H1 (cell line): ENCODE data around the gene HTR4. TPM values are rescaled to one million over a fixed set of nuclear protein-coding genes. Genes with fewer than 3 reads are reported as not detected.

ENCODE experiments used
- CTCF ChIA-PET: fragments of 300-600 bp; sonication (Branson Sonifier 250); formaldehyde crosslinking; loops from one replicate; lab custom pipeline; 2021; ENCODE audit not compliant: partially characterized antibody; lab: Charles Lee
- POLR2A ChIA-PET: fragments of 300-600 bp; sonication (Branson Sonifier 250); formaldehyde crosslinking; loops from one replicate; lab custom pipeline; 2021; ENCODE audit warnings: inconsistent platforms; ENCODE audit not compliant: partially characterized antibody; lab: Charles Lee
- DNase-seq, 2 experiments: peaks; one replicate each; pipeline versions ENCODE4 v3.0.0 to v3.0.0-alpha.2; 2010 to 2022; ENCODE audit warnings: low spot score in 2 of 2, low read depth in 1 of 2, mixed read lengths in 1 of 2
- FAIRE-seq: peaks from 2 replicates; lab custom pipeline; 2011; peaks lifted over from hg19 to GRCh38; lab: Jason Lieb, UNC
- H2AFZ ChIP-seq: 2 replicates; pipeline ENCODE4 v1.8.1; 2012; ENCODE audit warnings: low read length, inconsistent platforms
- H2AK5ac ChIP-seq: 2 replicates; pipeline ENCODE4 v1.6.1; 2013; ENCODE audit warnings: low read depth, low read length
- H2BK120ac ChIP-seq: replicated peaks from 2 replicates; pipeline ENCODE3; 2013; ENCODE audit warnings: low read depth, low read length, inconsistent platforms
- H2BK12ac ChIP-seq: 2 replicates; pipeline ENCODE4 v1.6.1; 2013; ENCODE audit warnings: low read depth, low read length
- H2BK15ac ChIP-seq: 2 replicates; pipeline ENCODE4 v1.6.1; 2013; ENCODE audit warnings: low read length
- H2BK20ac ChIP-seq: 2 replicates; pipeline ENCODE4 v1.6.1; 2013; ENCODE audit warnings: low read length
- H2BK5ac ChIP-seq: 2 replicates; pipeline ENCODE4 v1.6.1; 2013; ENCODE audit warnings: low read depth, low read length
- H3K14ac ChIP-seq: 2 replicates; pipeline ENCODE4 v1.6.1; 2013; ENCODE audit warnings: inconsistent platforms; ENCODE audit not compliant: insufficient read length
- H3K18ac ChIP-seq: 2 replicates; pipeline ENCODE4 v1.6.1; 2013; ENCODE audit warnings: low read length; ENCODE audit errors: extremely low read depth
- H3K23ac ChIP-seq: 2 replicates; pipeline ENCODE4 v1.6.1; 2013; ENCODE audit warnings: inconsistent platforms; ENCODE audit not compliant: insufficient read length
- H3K23me2 ChIP-seq: 2 replicates; pipeline ENCODE4 v1.6.1; 2013; ENCODE audit warnings: low read depth, low read length
- H3K27ac ChIP-seq: 2 replicates; pipeline ENCODE4 v1.6.1; 2011; ENCODE audit warnings: low read depth, low read length, inconsistent platforms
- H3K27me3 ChIP-seq, 4 experiments: replicated peaks in 1 of 4; 1 replicate in 1 of 4; 2 replicates in 3 of 4; pipeline versions ENCODE4 v1.6.1 to v1.8.1; 2011 to 2013; ENCODE audit warnings: low read length in 3 of 4, mild to moderate bottlenecking in 3 of 4, inconsistent platforms in 2 of 4, mixed read lengths in 2 of 4, moderate library complexity in 1 of 4; ENCODE audit not compliant: control insufficient read depth in 3 of 4, insufficient read depth in 3 of 4; ENCODE audit errors: extremely low read depth in 1 of 4
- H3K36me3 ChIP-seq, 4 experiments: 2 replicates each; pipeline versions ENCODE4 v1.6.1 to v1.8.1; 2011 to 2013; ENCODE audit warnings: mild to moderate bottlenecking in 4 of 4, low read length in 3 of 4, moderate library complexity in 2 of 4, control low read depth in 1 of 4, inconsistent platforms in 1 of 4; ENCODE audit not compliant: insufficient read depth in 4 of 4, control insufficient read depth in 2 of 4
- H3K4ac ChIP-seq: replicated peaks from 2 replicates; pipeline ENCODE3; 2013; ENCODE audit warnings: low read length, low read depth, mixed read lengths, inconsistent platforms; ENCODE audit not compliant: insufficient read length
- H3K4me1 ChIP-seq, 4 experiments: replicated peaks in 1 of 4; 1 replicate in 1 of 4; 2 replicates in 3 of 4; pipeline versions ENCODE4 v1.6.1 to v1.8.1; 2011 to 2013; ENCODE audit warnings: low read length in 3 of 4, inconsistent platforms in 2 of 4, mixed read lengths in 1 of 4; ENCODE audit not compliant: insufficient read depth in 4 of 4, control insufficient read depth in 3 of 4
- H3K4me2 ChIP-seq, 2 experiments: 2 replicates each; pipeline versions ENCODE4 v1.6.1 to v1.8.1; 2011 to 2013; ENCODE audit warnings: low read depth in 2 of 2, low read length in 2 of 2, control low read depth in 1 of 2, inconsistent platforms in 1 of 2, mild to moderate bottlenecking in 1 of 2; ENCODE audit not compliant: insufficient read depth in 1 of 2
- H3K4me3 ChIP-seq, 4 experiments: fragments of 200-600, 300-600 bp in 1 of 4; sonication (generic), shearing (Covaris generic), sonication (Bioruptor Twin) in 1 of 4; 2 replicates each; pipeline versions ENCODE4 v1.5.1 to v1.8.1; 2011 to 2016; ENCODE audit warnings: low read length in 4 of 4, low read depth in 3 of 4, control low read depth in 2 of 4, inconsistent platforms in 2 of 4, mild to moderate bottlenecking in 2 of 4, mixed read lengths in 1 of 4, moderate library complexity in 1 of 4; ENCODE audit not compliant: insufficient read depth in 2 of 4; ENCODE audit errors: extremely low read depth in 1 of 4
- H3K56ac ChIP-seq: replicated peaks from 2 replicates; pipeline ENCODE3; 2013; ENCODE audit warnings: low read depth, mild to moderate bottlenecking, mixed read lengths, low read length, inconsistent platforms; ENCODE audit not compliant: insufficient read length
- H3K79me1 ChIP-seq: 2 replicates; pipeline ENCODE4 v1.6.1; 2013; ENCODE audit warnings: low read depth, low read length, control low read depth
- H3K79me2 ChIP-seq, 2 experiments: 2 replicates each; pipeline versions ENCODE4 v1.6.1 to v1.8.1; 2012 to 2013; ENCODE audit warnings: low read length in 2 of 2, mild to moderate bottlenecking in 2 of 2, inconsistent platforms in 1 of 2; ENCODE audit not compliant: insufficient read depth in 2 of 2, control insufficient read depth in 1 of 2
- H3K9ac ChIP-seq, 4 experiments: replicated peaks in 1 of 4; 1 replicate in 1 of 4; 2 replicates in 3 of 4; pipeline versions ENCODE4 v1.6.1 to v1.8.1; 2011 to 2013; ENCODE audit warnings: low read depth in 3 of 4, low read length in 3 of 4, control low read depth in 2 of 4, mild to moderate bottlenecking in 2 of 4, moderate library complexity in 2 of 4, inconsistent platforms in 1 of 4; ENCODE audit errors: extremely low read depth in 1 of 4
- H3K9me3 ChIP-seq, 2 experiments: 2 replicates each; pipeline versions ENCODE4 v1.6.1 to v1.8.1; 2012 to 2013; ENCODE audit warnings: mild to moderate bottlenecking in 2 of 2, moderate library complexity in 2 of 2, control low read depth in 1 of 2, inconsistent platforms in 1 of 2, low read depth in 1 of 2, low read length in 1 of 2, mixed read lengths in 1 of 2; ENCODE audit not compliant: insufficient read depth in 2 of 2
- H4K20me1 ChIP-seq, 2 experiments: replicated peaks in 1 of 2; 2 replicates each; pipeline versions ENCODE3 to v1.8.1; 2011 to 2013; ENCODE audit warnings: inconsistent platforms in 2 of 2, low read length in 2 of 2, mild to moderate bottlenecking in 1 of 2; ENCODE audit not compliant: insufficient read depth in 2 of 2, control insufficient read depth in 1 of 2
- H4K5ac ChIP-seq: 2 replicates; pipeline ENCODE4 v1.6.1; 2013; ENCODE audit warnings: low read length, low read depth, mixed read lengths, inconsistent platforms; ENCODE audit not compliant: insufficient read length
- H4K8ac ChIP-seq: 2 replicates; pipeline ENCODE4 v1.8.0; 2013; ENCODE audit warnings: mild to moderate bottlenecking, moderate library complexity, low read length, inconsistent platforms; ENCODE audit not compliant: insufficient read depth; ENCODE audit errors: extremely low read depth
- H4K91ac ChIP-seq: replicated peaks from 2 replicates; pipeline ENCODE3; 2013; ENCODE audit warnings: low read length, mixed read lengths, inconsistent platforms; ENCODE audit not compliant: insufficient read length
- WGBS, 2 experiments: shearing (Covaris generic) in 1 of 2; methylation state at CpG; one replicate each; pipeline versions ENCODE4 v1.1.6 to v1.1.7; 2013 to 2015; ENCODE audit warnings: low lambda C conversion rate in 2 of 2, mixed read lengths in 2 of 2, inconsistent platforms in 1 of 2, low coverage in 1 of 2, missing lambda C conversion rate in 1 of 2; ENCODE audit not compliant: insufficient replicate concordance in 2 of 2, insufficient coverage in 1 of 2, insufficient read length in 1 of 2; ENCODE audit errors: extremely low coverage in 1 of 2, missing lambda C conversion rate in 1 of 2; 5-methylcytosine and 5-hydroxymethylcytosine counted together
- polyA plus RNA-seq, 7 experiments: library from polyadenylated mRNA; depleted of rRNA in 3 of 7; stranded (reverse) in 5 of 7; unstranded in 2 of 7; fragments of >200 nt in 5 of 7; fragments of 200-250 nt in 2 of 7; gene quantifications; 1 replicate in 5 of 7; 2 replicates in 1 of 7; 4 replicates in 1 of 7; pipeline versions ENCODE4 v1.2.1 to v1.2.3, GENCODE V29; 2011 to 2013; ENCODE audit warnings: missing spikeins in 2 of 7, mixed read lengths in 2 of 7
- total RNA-seq: library from RNA; stranded (reverse); fragmentation: NEBNext Ultra II Directional; extraction: Animal tissue kit (Norgen Biotek cat#: 25700); gene quantifications from 2 replicates; pipeline ENCODE4 v1.2.1, GENCODE V29; 2021

HTR4 gene
- total and polyA plus RNA-seq, 2 of the 8 experiments (the other 6 are each of a cell fraction or from before 2014, with no cell fraction given), result not detected

GRCh38 chr5:148696187-148697036, 42.1 kb upstream of the HTR4 start:
- no peaks in the 10 kb centered on the region for H3K79me2 ChIP-seq
- H2AK5ac ChIP-seq, result no peak overlapping the region
- H3K27me3 ChIP-seq, result no peaks in the 10 kb centered on the region
- H3K9ac ChIP-seq, result no peak overlapping the region
- no peak overlapping the region for H3K4me2 ChIP-seq
- H3K27ac ChIP-seq, result no peak overlapping the region
- no peak for DNase-seq
- H2BK20ac ChIP-seq, result no peak overlapping the region
- no peaks in the 10 kb centered on the region for H3K4me1 ChIP-seq
- H3K18ac ChIP-seq, result no peak overlapping the region
- no peak overlapping the region for H3K4ac ChIP-seq
- H2BK15ac ChIP-seq, result no peak overlapping the region
- H3K56ac ChIP-seq, result no peak overlapping the region
- H3K23ac ChIP-seq, result no peak overlapping the region
- FAIRE-seq, result no peak
- peak overlapping the region; percentile 54; the same call in 1 of the 2 replicates for H2AFZ ChIP-seq
- no peak overlapping the region for H3K4me3 ChIP-seq
- H2BK5ac ChIP-seq, result no peak overlapping the region
- 95% methylated on average over 3 of the region's 3 CpGs; no CpG with 5 or more reads in 1 of the 2 experiments for WGBS, 2 experiments
- no peak overlapping the region for H3K14ac ChIP-seq
- no peak overlapping the region for H2BK12ac ChIP-seq
- H4K8ac ChIP-seq, result no peak overlapping the region
- H3K36me3 ChIP-seq, result no peaks in the 10 kb centered on the region
- H2BK120ac ChIP-seq, result no peak overlapping the region
- H4K20me1 ChIP-seq, result no peaks in the 10 kb centered on the region
- H4K91ac ChIP-seq, result no peak overlapping the region
- no peak overlapping the region for H4K5ac ChIP-seq
- no peaks in the 10 kb centered on the region for H3K9me3 ChIP-seq
- ChIA-PET POLR2A (no interaction called here), CTCF (interaction anchor here (1.1 to 3.7 kb wide), 3 partner anchors 9 to 36 kb away, joined by 3 to 20 read pairs (median 5); no protein-coding TSS in a partner anchor)
- no peaks in the 10 kb centered on the region for H3K79me1 ChIP-seq
- no peaks in the 10 kb centered on the region for H3K23me2 ChIP-seq
